Neural progenitor cell (in vitro differentiated cells): ENCODE data around the gene TSPAN5. TPM values are rescaled to one million over a fixed set of nuclear protein-coding genes. Genes with fewer than 3 reads are reported as not detected.

ENCODE experiments used
- DNase-seq: peaks from one replicate; pipeline ENCODE4 v3.0.0-alpha.2; 2016; ENCODE audit warnings: low spot score
- H2AFZ ChIP-seq: fragments of 200-600 bp; sonication (generic); replicated peaks from 2 replicates; pipeline ENCODE4 v1.6.1; 2016; ENCODE audit warnings: antibody characterized with exemption
- H3F3A ChIP-seq: fragments of 200-600 bp; sonication (generic); 2 replicates; pipeline ENCODE4 v1.6.1; 2016; ENCODE audit warnings: antibody characterized with exemption, low read depth
- H3K27ac ChIP-seq: fragments of 200-600 bp; sonication (generic); 2 replicates; pipeline ENCODE4 v1.5.1; 2016; ENCODE audit warnings: mild to moderate bottlenecking
- H3K27me3 ChIP-seq: fragments of 200-600 bp; sonication (generic); 2 replicates; pipeline ENCODE4 v1.6.1; 2016; ENCODE audit warnings: mild to moderate bottlenecking, moderate library complexity
- H3K36me3 ChIP-seq: fragments of 200-600 bp; sonication (generic); 2 replicates; pipeline ENCODE4 v1.5.1; 2016
- H3K4me1 ChIP-seq: fragments of 200-600 bp; sonication (generic); 2 replicates; pipeline ENCODE4 v1.6.1; 2016; ENCODE audit warnings: mixed run types
- H3K4me2 ChIP-seq: fragments of 200-600 bp; sonication (generic); 2 replicates; pipeline ENCODE4 v1.6.1; 2016
- H3K4me3 ChIP-seq: fragments of 200-600 bp; sonication (generic); 2 replicates; pipeline ENCODE4 v1.5.1; 2016
- H3K79me2 ChIP-seq: fragments of 200-600 bp; sonication (generic); 2 replicates; pipeline ENCODE4 v1.6.1; 2016; ENCODE audit warnings: low read depth
- H3K9ac ChIP-seq: fragments of 200-600 bp; sonication (generic); 2 replicates; pipeline ENCODE4 v1.6.1; 2016
- H3K9me3 ChIP-seq: fragments of 200-600 bp; sonication (generic); 2 replicates; pipeline ENCODE4 v1.5.1; 2016; ENCODE audit warnings: low read depth
- H4K20me1 ChIP-seq: fragments of 200-600 bp; sonication (generic); 2 replicates; pipeline ENCODE4 v1.6.1; 2016; ENCODE audit warnings: low read depth
- H3K27ac Mint-ChIP-seq: 3 replicates; pipeline ENCODE4 v1.8.0; 2021; ENCODE audit warnings: mixed read lengths
- H3K27me3 Mint-ChIP-seq: 2 replicates; pipeline ENCODE4 v1.8.0; 2022; ENCODE audit warnings: low read depth, mild to moderate bottlenecking, inconsistent platforms, moderate library complexity, mixed read lengths; ENCODE audit not compliant: insufficient read depth
- H3K36me3 Mint-ChIP-seq: 3 replicates; pipeline ENCODE4 v1.8.0; 2021; ENCODE audit warnings: mixed read lengths
- H3K4me1 Mint-ChIP-seq: 3 replicates; pipeline ENCODE4 v1.8.0; 2021; ENCODE audit warnings: mixed read lengths
- H3K4me3 Mint-ChIP-seq: 3 replicates; pipeline ENCODE4 v1.8.0; 2021; ENCODE audit warnings: mild to moderate bottlenecking, moderate library complexity, mixed read lengths
- H3K9me3 Mint-ChIP-seq: 3 replicates; pipeline ENCODE4 v1.8.0; 2020; ENCODE audit warnings: mixed read lengths
- CTCF ChIP-seq: fragments of 200-600 bp; sonication (generic); IDR thresholded peaks from 2 replicates; pipeline ENCODE4 v1.5.1; 2017; ENCODE audit warnings: antibody characterized with exemption, mild to moderate bottlenecking
- EZH2 ChIP-seq: fragments of 200-600 bp; sonication (generic); IDR thresholded peaks from 2 replicates; pipeline ENCODE4 v1.6.1; 2017; ENCODE audit warnings: antibody characterized with exemption, mild to moderate bottlenecking, moderate library complexity
- EZH2phosphoT487 ChIP-seq: fragments of 200-600 bp; sonication (generic); IDR thresholded peaks from 2 replicates; pipeline ENCODE4 v1.6.1; 2017; ENCODE audit warnings: antibody characterized with exemption
- total RNA-seq: library from RNA; depleted of rRNA; stranded (reverse); fragments of >200 nt; gene quantifications from 2 replicates; pipeline ENCODE4 v1.2.3, GENCODE V29; 2015; ENCODE audit warnings: low replicate concordance

The TSPAN5 gene
- total RNA-seq, 1 donor from 2014 or later = 34.9 TPM

GRCh38 chr4:98614094-98614493, 44.3 kb downstream of the TSPAN5 start:
- no peak overlapping the region for H3K27ac ChIP-seq
- H3K4me3 Mint-ChIP-seq = no peak overlapping the region
- no peak overlapping the region for H3K4me2 ChIP-seq
- peaks cover 74% of the 10 kb centered on the region for H3K4me1 Mint-ChIP-seq
- no peak for DNase-seq
- no peak overlapping the region for H3K27ac Mint-ChIP-seq
- TF ChIP-seq CTCF (no peak), EZH2 (no peak), EZH2phosphoT487 (no peak)
- peaks cover 20% of the 10 kb centered on the region for H3F3A ChIP-seq
- no peaks in the 10 kb centered on the region for H3K9me3 ChIP-seq
- no peaks in the 10 kb centered on the region for H3K27me3 ChIP-seq
- H3K36me3 Mint-ChIP-seq = no peaks in the 10 kb centered on the region
- H3K9ac ChIP-seq = no peak overlapping the region
- peaks cover 87% of the 10 kb centered on the region for H3K79me2 ChIP-seq
- H3K36me3 ChIP-seq = no peaks in the 10 kb centered on the region
- H3K4me1 ChIP-seq = peaks cover 64% of the 10 kb centered on the region
- no peak overlapping the region for H3K4me3 ChIP-seq
- H3K27me3 Mint-ChIP-seq = peaks cover 4% of the 10 kb centered on the region
- no peak overlapping the region for H2AFZ ChIP-seq
- H3K9me3 Mint-ChIP-seq = no peaks in the 10 kb centered on the region
- peaks cover 26% of the 10 kb centered on the region for H4K20me1 ChIP-seq

GRCh38 chr4:98613453-98614075, 44.8 kb downstream of the TSPAN5 start:
- no peak overlapping the region for H3K4me3 ChIP-seq
- no peak overlapping the region for H3K27ac ChIP-seq
- H2AFZ ChIP-seq = no peak overlapping the region
- peak overlapping the region; percentile 57 for H3K4me2 ChIP-seq
- no peaks in the 10 kb centered on the region for H3K9me3 ChIP-seq
- DNase-seq = no peak
- no peaks in the 10 kb centered on the region for H3K36me3 ChIP-seq
- H3K9ac ChIP-seq = no peak overlapping the region
- peaks cover 20% of the 10 kb centered on the region for H3F3A ChIP-seq
- peaks cover 30% of the 10 kb centered on the region for H4K20me1 ChIP-seq
- Mint-ChIP-seq H3K27ac (no peak overlapping the region), H3K4me1 (peaks cover 74% of the 10 kb centered on the region), H3K36me3 (no peaks in the 10 kb centered on the region), H3K9me3 (no peaks in the 10 kb centered on the region), H3K27me3 (peaks cover 4% of the 10 kb centered on the region), H3K4me3 (no peak overlapping the region)
- peaks cover 70% of the 10 kb centered on the region for H3K4me1 ChIP-seq
- TF ChIP-seq EZH2 = no peak
- TF ChIP-seq CTCF = no peak
- TF ChIP-seq EZH2phosphoT487 = no peak
- no peaks in the 10 kb centered on the region for H3K27me3 ChIP-seq
- peaks cover 93% of the 10 kb centered on the region for H3K79me2 ChIP-seq

GRCh38 chr4:98612318-98613250, 45.8 kb downstream of the TSPAN5 start:
- Histone ChIP-seq H3K4me3 (no peak overlapping the region), H3K36me3 (no peaks in the 10 kb centered on the region), H4K20me1 (peaks cover 26% of the 10 kb centered on the region), H3K79me2 (peaks cover 95% of the 10 kb centered on the region), H3K27me3 (no peaks in the 10 kb centered on the region), H3K27ac (peak overlapping the region; percentile 77), H3K9me3 (no peaks in the 10 kb centered on the region), H2AFZ (no peak overlapping the region), H3K4me1 (peaks cover 68% of the 10 kb centered on the region), H3F3A (peaks cover 20% of the 10 kb centered on the region), H3K4me2 (peak overlapping the region; percentile 57), H3K9ac (no peak overlapping the region)
- Mint-ChIP-seq H3K27ac (peak overlapping the region; percentile 10), H3K36me3 (no peaks in the 10 kb centered on the region), H3K9me3 (no peaks in the 10 kb centered on the region), H3K27me3 (peaks cover 4% of the 10 kb centered on the region), H3K4me3 (peak overlapping the region; percentile 3), H3K4me1 (peaks cover 74% of the 10 kb centered on the region)
- peak; percentile 44 for DNase-seq
- no peak for TF ChIP-seq EZH2phosphoT487
- no peak for TF ChIP-seq CTCF
- no peak for TF ChIP-seq EZH2
